Measurements from ENCODE around the gene SLC34A2.

Gene SLC34A2

GRCh38 chr4:25722964-25723363 is 67.3 kb downstream of the SLC34A2 start:
- no peak for DNase-seq (ENCODE audit: low read depth in 2 of 2)

- DNase-seq (ENCODE audit: low read depth in 2 of 2) = no peak
These were observed 67.8 kb downstream of the SLC34A2 start for GRCh38 chr4:25723409-25723808.

DNA sequence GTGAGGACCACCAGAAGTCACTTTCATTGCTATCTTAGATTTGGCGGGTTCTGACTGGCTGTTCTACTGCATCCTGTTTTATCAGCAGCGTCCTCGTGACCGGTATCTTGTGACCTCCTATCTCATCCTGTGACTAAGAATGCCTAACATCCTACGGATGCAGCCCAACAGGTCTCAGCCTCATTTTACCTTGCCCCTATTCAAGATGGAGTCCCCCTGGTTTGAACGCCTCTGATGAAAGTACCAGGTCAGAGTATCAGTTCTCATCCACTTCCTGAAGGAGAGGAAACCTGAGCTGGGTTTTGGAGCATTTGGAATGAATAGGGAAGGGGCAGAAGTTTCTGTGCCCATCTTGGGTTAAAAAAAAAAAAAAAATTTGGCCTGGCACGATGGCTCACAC is 70.2 kb downstream of the SLC34A2 start:
- no peak for DNase-seq (ENCODE audit: low read depth in 2 of 2)

DNA sequence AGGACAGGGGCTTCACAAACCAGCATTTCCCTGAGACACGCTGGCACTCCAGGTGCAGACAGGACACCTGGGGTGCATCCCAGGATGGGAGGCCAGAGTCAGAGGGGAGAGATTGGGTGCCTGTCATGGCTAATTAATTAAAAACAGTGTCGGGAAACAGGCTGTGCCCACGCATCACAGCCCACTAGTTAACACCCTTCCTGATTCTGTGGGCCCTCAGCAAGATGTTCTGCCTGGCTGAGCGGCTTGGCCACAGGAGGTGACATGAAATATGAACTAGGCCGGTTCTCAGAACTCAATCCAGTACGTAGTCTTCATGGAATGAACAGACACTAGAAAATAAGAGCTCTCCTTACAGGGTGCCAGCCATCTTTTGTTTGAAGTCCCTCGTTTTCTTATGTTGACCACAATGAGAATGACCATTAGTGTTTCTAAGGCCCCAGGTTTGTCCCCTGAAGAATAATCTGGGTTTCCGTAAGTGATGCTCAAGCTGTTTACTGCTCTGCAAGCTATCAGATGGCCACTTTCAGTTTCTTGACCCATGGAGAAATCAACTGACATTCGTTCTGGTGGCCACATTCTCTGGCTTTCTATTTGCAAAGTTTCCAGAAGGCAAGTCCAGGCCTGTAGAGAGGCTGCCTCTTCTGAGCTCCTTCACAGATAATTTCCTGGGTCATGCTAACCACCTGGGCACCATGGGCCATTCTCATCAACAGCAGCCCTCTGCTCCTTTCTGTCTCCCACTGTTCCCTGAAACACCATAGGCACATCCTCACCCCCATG is 72.3 kb downstream of the SLC34A2 start:
- no peak for DNase-seq (ENCODE audit: low read depth in 2 of 2)
